Measurements from ENCODE around the gene KLHL21.

KLHL21 gene

DNA sequence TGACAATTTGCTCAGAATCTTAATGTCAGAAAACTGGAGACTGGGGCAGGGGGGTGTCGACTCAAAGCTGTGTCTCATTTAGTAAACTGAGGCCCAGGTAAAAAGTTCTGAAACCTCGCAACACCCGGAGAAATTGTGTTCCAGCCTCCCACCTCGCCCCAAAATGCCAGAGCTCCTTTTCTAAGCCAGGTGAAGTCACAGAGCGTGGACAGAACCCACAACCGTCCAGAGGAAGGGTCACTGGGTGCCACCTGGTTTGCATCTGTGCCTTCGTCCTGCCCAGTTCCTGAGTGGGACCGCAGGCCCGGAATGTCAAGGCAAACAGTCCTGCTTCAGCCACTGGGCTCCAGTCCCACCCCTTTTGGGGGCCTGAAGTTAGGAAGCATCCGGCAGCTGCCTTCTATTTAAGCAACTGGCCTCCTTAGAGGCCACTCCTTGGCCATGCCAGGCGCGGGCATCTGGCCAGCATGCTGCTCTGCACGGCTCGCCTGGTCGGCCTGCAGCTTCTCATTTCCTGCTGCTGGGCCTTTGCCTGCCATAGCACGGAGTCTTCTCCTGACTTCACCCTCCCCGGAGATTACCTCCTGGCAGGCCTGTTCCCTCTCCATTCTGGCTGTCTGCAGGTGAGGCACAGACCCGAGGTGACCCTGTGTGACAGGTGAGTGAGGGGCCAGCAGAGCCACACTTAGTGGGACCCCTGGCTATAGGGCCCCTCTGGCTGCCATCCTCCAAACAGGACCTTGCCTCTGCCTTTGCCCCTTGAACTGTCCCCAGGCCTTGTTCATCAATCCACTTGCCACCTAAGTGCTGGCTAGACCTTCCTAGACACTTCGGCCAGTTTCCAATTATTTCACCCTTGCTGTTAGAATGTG, 47.5 kb downstream of the KLHL21 start, which contains the start of gene TAS1R1:
TSS of gene TAS1R1 (plus strand) at position 401 of the 872 bp plus-strand sequence. CDS start at position 468, 67 bp downstream.
- DNase-seq (ENCODE audit: low read depth in 2 of 3, low spot score in 1 of 3): no peak

- peak; percentile 90 to 93 (median 90) for DNase-seq (ENCODE audit: low read depth in 2 of 3, low spot score in 1 of 3)
These were observed 48.4 kb downstream of the KLHL21 start, which contains the start of gene NOL9 for GRCh38 chr1:6554031-6554906. TSS of gene NOL9 (minus strand) at chr1:6554513. CDS start at chr1:6554502, 11 bp downstream.

DNA sequence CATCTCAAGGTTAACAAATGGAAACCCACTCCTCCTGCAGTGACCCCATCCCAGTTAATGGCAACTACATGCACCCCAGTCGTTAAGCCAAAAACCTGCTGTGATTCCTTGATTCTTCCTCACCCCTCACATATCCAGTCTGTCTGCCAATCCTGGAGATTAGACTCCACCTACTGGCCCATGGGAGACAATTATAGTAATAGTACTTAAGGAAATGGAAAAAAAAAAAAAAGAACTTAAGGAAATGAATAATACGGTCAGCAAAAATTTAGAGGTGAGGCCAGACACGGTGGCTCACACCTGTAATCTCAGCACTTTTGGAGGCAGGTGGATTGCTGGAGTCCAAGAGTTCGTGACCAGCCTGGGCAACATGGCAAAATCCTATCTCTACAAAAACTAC, 55.4 kb downstream of the KLHL21 start:
- no peak for DNase-seq (ENCODE audit: low read depth in 2 of 3, low spot score in 1 of 3)

- DNase-seq (ENCODE audit: low read depth in 2 of 3, low spot score in 1 of 3): no peak
These were observed 56.3 kb downstream of the KLHL21 start for GRCh38 chr1:6546326-6546725.

DNA sequence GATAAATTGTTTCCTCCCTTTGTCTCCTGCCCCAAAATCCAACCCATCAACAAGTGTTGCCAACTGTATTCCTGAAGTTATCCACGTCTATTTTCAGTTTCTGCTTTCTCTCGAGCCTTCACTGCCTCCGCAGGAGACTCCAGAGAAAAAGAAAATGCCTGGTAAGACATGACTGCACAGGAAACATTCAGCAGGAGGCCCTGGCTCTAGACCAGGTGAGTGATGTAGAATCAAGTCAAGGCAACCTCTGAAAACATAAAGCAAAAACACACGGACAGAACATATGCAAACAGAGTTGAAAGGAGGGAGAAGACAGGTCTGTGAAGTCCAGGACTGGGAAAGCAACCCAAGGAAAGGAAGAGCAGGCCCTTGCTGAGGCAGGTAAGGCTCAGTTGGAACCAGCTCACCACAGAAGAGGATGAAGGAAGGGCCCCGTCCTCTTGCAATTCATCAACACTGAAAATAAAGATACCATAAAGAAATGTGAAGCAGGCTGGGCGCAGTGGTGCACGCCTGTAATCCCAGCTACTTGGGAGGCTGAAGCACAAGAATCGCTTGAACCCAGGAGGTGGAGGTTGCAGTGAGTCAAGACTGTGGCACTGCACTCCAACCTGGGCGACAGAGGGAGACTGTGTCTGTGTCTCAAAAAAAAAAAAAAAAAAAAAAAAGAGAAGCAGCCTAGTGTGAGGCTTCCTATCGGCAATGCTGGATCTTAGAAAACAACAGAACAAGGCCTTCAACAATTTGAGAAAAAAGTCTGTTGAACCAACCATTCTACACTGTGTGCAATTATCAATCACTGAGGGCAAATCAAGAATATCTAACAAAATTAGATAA, 57.2 kb downstream of the KLHL21 start:
- DNase-seq (ENCODE audit: low read depth in 2 of 3, low spot score in 1 of 3): no peak

GRCh38 chr1:6544831-6545230, 57.8 kb downstream of the KLHL21 start:
- no peak for DNase-seq (ENCODE audit: low read depth in 2 of 3, low spot score in 1 of 3)

All from stimulated activated CD4-positive, alpha-beta T cell treated with anti-CD3 and anti-CD28 coated beads, Interleukin-12 subunit alpha, Interleukin-12 subunit beta, amount 100 ng/mL, for 48 hours (primary cell).